ENCODE measurements around the gene NCOR1.

The NCOR1 gene

DNA sequence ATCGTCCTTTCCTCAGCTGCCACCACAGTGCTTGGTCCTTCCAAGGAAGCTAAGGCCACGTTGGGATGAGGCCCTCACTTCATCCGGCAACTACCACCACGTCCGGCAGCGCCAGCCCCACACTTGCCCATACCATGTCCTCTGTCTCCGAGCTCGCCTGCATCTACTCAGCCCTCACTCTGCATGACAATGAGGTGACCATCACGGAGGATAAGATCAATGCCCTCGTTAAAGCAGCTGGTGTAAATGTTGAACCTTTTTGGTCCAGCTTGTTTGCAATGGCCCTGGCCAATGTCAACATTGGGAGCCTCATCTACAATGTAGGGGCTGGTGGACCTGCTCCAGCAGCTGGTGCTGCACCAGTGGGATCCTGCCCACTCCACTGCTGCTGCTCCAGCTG is 170.8 kb downstream of the NCOR1 start:
- Histone ChIP-seq H3K4me1 (ENCODE audit: control extremely low read depth in 1 of 4, control insufficient read depth in 4 of 4, insufficient read depth in 4 of 4, low read length in 3 of 4) (no peaks in the 10 kb centered on the region), H3K27ac (ENCODE audit: insufficient read depth in 1 of 2, low read depth in 1 of 2, low read length in 2 of 2, poor library complexity in 1 of 2, severe bottlenecking in 2 of 2) (no peak overlapping the region), H3K4me3 (ENCODE audit: control insufficient read depth in 1 of 7, extremely low read depth in 1 of 7, insufficient read depth in 4 of 7, low read depth in 2 of 7, low read length in 6 of 7) (no peak overlapping the region), H3K9me3 (ENCODE audit: control extremely low read depth in 1 of 5, control insufficient read depth in 4 of 5, insufficient read depth in 2 of 5, low read depth in 1 of 5, low read length in 4 of 5) (no peaks in the 10 kb centered on the region), H3K36me3 (ENCODE audit: control insufficient read depth in 4 of 4, insufficient read depth in 4 of 4, low read length in 3 of 4) (peaks cover 48 to 80% (median 63%) of the 10 kb centered on the region in 4 experiments), H3K27me3 (replicated peaks in 2 of 5; ENCODE audit: control insufficient read depth in 4 of 5, insufficient read depth in 5 of 5, low read length in 4 of 5) (no peaks in the 10 kb centered on the region)
- CTCF ChIA-PET, result interaction anchor here (1.3 kb wide), 1 partner anchor 8 kb away, joined by 4 read pairs; no protein-coding TSS in a partner anchor
- 98% methylated on average over 10 of the region's 10 CpGs for WGBS (ENCODE audit: insufficient coverage)
- no peak for DNase-seq
- POLR2A ChIA-PET, result no interaction called here

DNA sequence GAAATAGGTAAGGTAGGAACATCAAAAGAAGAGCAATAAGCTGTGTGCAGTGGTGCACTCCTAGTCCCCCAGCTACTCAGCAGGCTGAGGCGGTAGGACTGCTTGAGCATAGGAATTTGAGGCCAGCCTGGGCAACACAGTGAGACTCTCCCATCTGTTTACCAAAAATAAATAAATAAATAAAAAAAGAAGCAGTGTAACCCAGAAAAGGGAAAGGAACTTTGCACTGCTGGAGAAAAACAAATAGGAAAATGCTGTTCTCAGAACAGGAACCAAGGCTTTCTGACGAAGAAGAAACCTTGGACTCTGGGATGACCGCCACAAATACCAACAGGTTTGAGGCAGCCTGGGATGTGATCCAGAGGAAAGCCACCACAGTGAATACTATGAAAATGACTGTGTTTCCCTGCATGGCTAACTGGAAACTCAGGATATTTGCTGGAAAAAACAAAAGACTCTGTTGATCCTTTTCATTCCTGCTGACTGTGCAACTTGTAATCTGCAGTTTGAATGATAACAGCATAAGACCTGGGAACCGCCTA is 174.6 kb downstream of the NCOR1 start:
- no peak for DNase-seq
- CTCF ChIA-PET, result interaction anchor here (1.2 kb wide), 1 partner anchor 29 kb away, joined by 3 read pairs; no protein-coding TSS in a partner anchor
- peaks cover 32 to 78% (median 62%) of the 10 kb centered on the region in 4 experiments for H3K36me3 ChIP-seq (ENCODE audit: control insufficient read depth in 4 of 4, insufficient read depth in 4 of 4, low read length in 3 of 4)
- H3K9me3 ChIP-seq (ENCODE audit: control extremely low read depth in 1 of 5, control insufficient read depth in 4 of 5, insufficient read depth in 2 of 5, low read depth in 1 of 5, low read length in 4 of 5), result peaks cover 0 to 5% (median 0%) of the 10 kb centered on the region in 5 experiments
- no peak overlapping the region for H3K4me3 ChIP-seq (ENCODE audit: control insufficient read depth in 1 of 7, extremely low read depth in 1 of 7, insufficient read depth in 4 of 7, low read depth in 2 of 7, low read length in 6 of 7)
- 98% methylated on average over 3 of the region's 4 CpGs for WGBS (ENCODE audit: insufficient coverage)
- H3K27me3 ChIP-seq (replicated peaks in 2 of 5; ENCODE audit: control insufficient read depth in 4 of 5, insufficient read depth in 5 of 5, low read length in 4 of 5), result no peaks in the 10 kb centered on the region
- POLR2A ChIA-PET, result no interaction called here
- peaks cover 0 to 3% (median 0%) of the 10 kb centered on the region in 4 experiments for H3K4me1 ChIP-seq (ENCODE audit: control extremely low read depth in 1 of 4, control insufficient read depth in 4 of 4, insufficient read depth in 4 of 4, low read length in 3 of 4)
- H3K27ac ChIP-seq (ENCODE audit: insufficient read depth in 1 of 2, low read depth in 1 of 2, low read length in 2 of 2, poor library complexity in 1 of 2, severe bottlenecking in 2 of 2), result no peak overlapping the region

DNA sequence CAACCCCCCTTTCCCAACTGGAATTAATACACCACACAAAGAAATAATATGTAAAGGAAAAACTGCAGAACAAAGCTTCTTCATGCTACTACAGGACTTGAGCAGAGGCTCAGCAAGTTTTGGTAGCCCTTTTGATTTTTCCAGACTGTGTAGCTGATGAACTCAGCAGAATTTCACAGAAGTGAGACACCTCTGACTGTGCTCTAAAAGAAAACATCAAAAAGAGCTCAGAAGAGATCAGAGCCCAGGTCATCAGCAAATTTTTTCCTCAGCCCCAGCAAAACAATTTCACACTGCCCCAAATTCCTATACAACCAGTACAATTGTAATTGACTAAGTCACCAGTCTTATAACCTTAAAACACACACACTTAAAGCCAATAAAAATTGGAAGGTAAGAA is 177.7 kb downstream of the NCOR1 start:
- H3K4me3 ChIP-seq (ENCODE audit: control insufficient read depth in 1 of 7, extremely low read depth in 1 of 7, insufficient read depth in 4 of 7, low read depth in 2 of 7, low read length in 6 of 7), result no peak overlapping the region
- H3K36me3 ChIP-seq (ENCODE audit: control insufficient read depth in 4 of 4, insufficient read depth in 4 of 4, low read length in 3 of 4), result peaks cover 33 to 80% (median 57%) of the 10 kb centered on the region in 4 experiments
- CTCF ChIA-PET, result interaction anchor here (0.8 to 1.8 kb wide), 2 partner anchors 8 to 11 kb away, joined by 4 to 6 read pairs; no protein-coding TSS in a partner anchor
- H3K27ac ChIP-seq (ENCODE audit: insufficient read depth in 1 of 2, low read depth in 1 of 2, low read length in 2 of 2, poor library complexity in 1 of 2, severe bottlenecking in 2 of 2), result peak overlapping the region; percentile 34 to 43
- DNase-seq, result no peak
- H3K4me1 ChIP-seq (ENCODE audit: control extremely low read depth in 1 of 4, control insufficient read depth in 4 of 4, insufficient read depth in 4 of 4, low read length in 3 of 4), result peaks cover 0 to 3% (median 0%) of the 10 kb centered on the region in 4 experiments
- H3K27me3 ChIP-seq (replicated peaks in 2 of 5; ENCODE audit: control insufficient read depth in 4 of 5, insufficient read depth in 5 of 5, low read length in 4 of 5), result no peaks in the 10 kb centered on the region
- POLR2A ChIA-PET, result no interaction called here
- peaks cover 0 to 6% (median 0%) of the 10 kb centered on the region in 5 experiments for H3K9me3 ChIP-seq (ENCODE audit: control extremely low read depth in 1 of 5, control insufficient read depth in 4 of 5, insufficient read depth in 2 of 5, low read depth in 1 of 5, low read length in 4 of 5)

DNA sequence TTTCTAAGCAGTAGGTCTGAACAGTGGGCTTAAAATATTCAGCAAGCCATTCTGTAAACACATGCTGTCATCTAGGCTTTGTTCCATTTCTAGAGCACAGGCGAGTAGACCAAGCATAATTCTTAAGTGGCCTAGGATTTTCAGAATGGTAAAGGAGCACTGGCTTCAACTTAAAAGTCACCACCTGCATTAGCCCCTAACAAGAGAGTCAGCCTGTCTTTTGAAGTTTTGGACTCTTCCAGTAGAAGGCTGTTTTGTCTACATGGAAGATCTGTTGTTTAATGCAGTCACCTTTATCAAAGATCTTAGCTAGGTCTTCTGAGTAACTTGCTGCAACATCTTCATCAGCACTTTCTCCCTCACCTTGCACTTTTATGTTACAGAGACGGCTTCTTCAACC is 179.1 kb downstream of the NCOR1 start:
- DNase-seq, result no peak
- Histone ChIP-seq H3K9me3 (ENCODE audit: control extremely low read depth in 1 of 5, control insufficient read depth in 4 of 5, insufficient read depth in 2 of 5, low read depth in 1 of 5, low read length in 4 of 5) (peaks cover 0 to 6% (median 0%) of the 10 kb centered on the region in 5 experiments), H3K27ac (ENCODE audit: insufficient read depth in 1 of 2, low read depth in 1 of 2, low read length in 2 of 2, poor library complexity in 1 of 2, severe bottlenecking in 2 of 2) (no peak overlapping the region), H3K36me3 (ENCODE audit: control insufficient read depth in 4 of 4, insufficient read depth in 4 of 4, low read length in 3 of 4) (peaks cover 27 to 83% (median 61%) of the 10 kb centered on the region in 4 experiments), H3K27me3 (replicated peaks in 2 of 5; ENCODE audit: control insufficient read depth in 4 of 5, insufficient read depth in 5 of 5, low read length in 4 of 5) (no peaks in the 10 kb centered on the region), H3K4me3 (ENCODE audit: control insufficient read depth in 1 of 7, extremely low read depth in 1 of 7, insufficient read depth in 4 of 7, low read depth in 2 of 7, low read length in 6 of 7) (no peak overlapping the region), H3K4me1 (ENCODE audit: control extremely low read depth in 1 of 4, control insufficient read depth in 4 of 4, insufficient read depth in 4 of 4, low read length in 3 of 4) (peaks cover 0 to 3% (median 0%) of the 10 kb centered on the region in 4 experiments)
- ChIA-PET POLR2A (no interaction called here), CTCF (interaction anchor here (1.2 to 1.4 kb wide), 2 partner anchors 8 to 206 kb away, joined by 3 to 4 read pairs; no protein-coding TSS in a partner anchor)
- 100% methylated on average over 1 of the region's 2 CpGs for WGBS (ENCODE audit: insufficient coverage)

DNA sequence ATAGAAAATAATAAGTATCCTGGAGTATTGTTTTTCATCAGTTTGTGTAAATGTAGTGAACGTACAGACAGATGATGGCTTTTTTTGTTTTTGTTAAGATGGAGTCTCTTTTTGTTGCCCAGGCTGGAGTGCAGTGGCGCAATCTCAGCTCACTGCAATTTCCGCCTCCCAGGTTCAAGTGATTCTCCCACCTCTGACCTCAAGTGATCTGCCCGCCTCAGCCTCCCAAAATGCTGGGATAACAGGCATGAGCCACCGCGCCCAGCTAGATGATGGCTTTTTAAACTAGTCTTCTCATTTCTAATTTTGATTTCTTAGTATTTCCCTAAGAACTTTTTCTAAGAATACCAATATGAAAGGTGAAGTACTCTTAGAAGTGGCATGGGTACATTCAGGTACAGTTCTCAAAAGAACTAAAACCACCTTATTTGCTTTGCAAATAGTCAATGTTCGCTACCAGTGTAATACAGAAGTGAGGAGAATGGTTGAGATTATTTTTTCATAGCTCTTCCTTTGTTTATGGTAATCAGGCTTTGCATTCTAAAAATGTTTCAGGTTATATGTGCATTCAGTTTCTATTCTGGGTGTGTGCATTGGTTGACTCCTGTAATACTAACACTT is 181.5 kb downstream of the NCOR1 start:
- peaks cover 0 to 6% (median 0%) of the 10 kb centered on the region in 5 experiments for H3K9me3 ChIP-seq (ENCODE audit: control extremely low read depth in 1 of 5, control insufficient read depth in 4 of 5, insufficient read depth in 2 of 5, low read depth in 1 of 5, low read length in 4 of 5)
- ChIA-PET CTCF (no interaction called here), POLR2A (no interaction called here)
- no peak overlapping the region for H3K4me3 ChIP-seq (ENCODE audit: control insufficient read depth in 1 of 7, extremely low read depth in 1 of 7, insufficient read depth in 4 of 7, low read depth in 2 of 7, low read length in 6 of 7)
- WGBS (ENCODE audit: insufficient coverage), result 100% methylated on average over 2 of the region's 7 CpGs
- peaks cover 31 to 89% (median 54%) of the 10 kb centered on the region in 4 experiments for H3K36me3 ChIP-seq (ENCODE audit: control insufficient read depth in 4 of 4, insufficient read depth in 4 of 4, low read length in 3 of 4)
- H3K27me3 ChIP-seq (replicated peaks in 2 of 5; ENCODE audit: control insufficient read depth in 4 of 5, insufficient read depth in 5 of 5, low read length in 4 of 5), result no peaks in the 10 kb centered on the region
- H3K27ac ChIP-seq (ENCODE audit: insufficient read depth in 1 of 2, low read depth in 1 of 2, low read length in 2 of 2, poor library complexity in 1 of 2, severe bottlenecking in 2 of 2), result no peak overlapping the region
- DNase-seq, result no peak
- peaks cover 0 to 3% (median 0%) of the 10 kb centered on the region in 4 experiments for H3K4me1 ChIP-seq (ENCODE audit: control extremely low read depth in 1 of 4, control insufficient read depth in 4 of 4, insufficient read depth in 4 of 4, low read length in 3 of 4)

DNA sequence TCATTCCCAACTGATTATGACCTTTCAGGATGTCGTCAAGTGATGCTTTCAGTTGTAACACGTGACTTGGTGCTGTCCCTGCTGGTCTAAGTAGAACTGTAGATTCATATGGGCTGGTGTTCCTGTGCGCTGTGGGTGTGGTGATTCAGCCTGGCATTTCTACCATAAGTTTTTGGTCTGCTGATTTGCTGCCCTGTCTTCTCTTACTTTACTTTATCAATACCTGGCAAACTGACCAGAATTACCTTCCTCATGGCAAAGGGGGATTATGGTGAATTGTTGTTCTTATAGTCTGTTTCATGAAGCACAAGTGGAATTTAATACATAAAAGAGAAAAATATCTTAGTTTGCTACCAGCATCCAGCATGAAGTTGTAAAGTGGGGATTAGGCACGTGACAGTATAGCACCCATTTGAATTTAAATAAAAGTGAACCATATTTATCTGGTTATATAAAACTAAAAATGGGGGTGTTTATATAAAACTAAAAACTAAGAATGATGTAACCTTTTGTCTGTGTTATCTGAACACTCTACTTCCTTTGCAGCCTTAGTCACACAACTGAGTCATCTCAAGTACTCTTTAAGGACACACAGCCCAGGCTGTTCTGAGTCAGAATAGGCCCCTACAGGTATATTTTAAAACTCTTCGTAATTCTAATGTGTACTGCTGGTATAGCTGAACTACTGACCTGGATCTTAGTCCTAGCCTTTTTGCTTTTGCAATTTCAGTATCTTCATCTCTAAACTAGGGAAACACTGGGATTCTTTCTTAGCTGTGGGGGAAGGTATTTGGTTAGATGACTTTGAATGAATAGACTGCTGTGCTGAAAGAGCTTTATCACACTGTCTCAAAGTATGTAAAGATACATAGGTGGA is 187.4 kb downstream of the NCOR1 start:
- H3K36me3 ChIP-seq (ENCODE audit: control insufficient read depth in 4 of 4, insufficient read depth in 4 of 4, low read length in 3 of 4), result peaks cover 35 to 88% (median 60%) of the 10 kb centered on the region in 4 experiments
- peak overlapping the region; percentile 10 to 72 for H3K27ac ChIP-seq (ENCODE audit: insufficient read depth in 1 of 2, low read depth in 1 of 2, low read length in 2 of 2, poor library complexity in 1 of 2, severe bottlenecking in 2 of 2)
- peaks cover 0 to 1% (median 0%) of the 10 kb centered on the region in 4 experiments for H3K4me1 ChIP-seq (ENCODE audit: control extremely low read depth in 1 of 4, control insufficient read depth in 4 of 4, insufficient read depth in 4 of 4, low read length in 3 of 4)
- H3K9me3 ChIP-seq (ENCODE audit: control extremely low read depth in 1 of 5, control insufficient read depth in 4 of 5, insufficient read depth in 2 of 5, low read depth in 1 of 5, low read length in 4 of 5), result no peaks in the 10 kb centered on the region
- ChIA-PET POLR2A (no interaction called here), CTCF (interaction anchor here (0.8 to 1.6 kb wide), 2 partner anchors 10 to 79 kb away, joined by 3 to 6 read pairs; no protein-coding TSS in a partner anchor)
- DNase-seq, result peak; percentile 35 to 61 (median 55)
- 100% methylated on average over 2 of the region's 5 CpGs for WGBS (ENCODE audit: insufficient coverage)
- no peak overlapping the region for H3K4me3 ChIP-seq (ENCODE audit: control insufficient read depth in 1 of 7, extremely low read depth in 1 of 7, insufficient read depth in 4 of 7, low read depth in 2 of 7, low read length in 6 of 7)
- no peaks in the 10 kb centered on the region for H3K27me3 ChIP-seq (replicated peaks in 2 of 5; ENCODE audit: control insufficient read depth in 4 of 5, insufficient read depth in 5 of 5, low read length in 4 of 5)

Data from common myeloid progenitor, CD34-positive (primary cell).